GM12874 (cell line): ENCODE measurements around the gene CCL18.

Source experiments
- TF ChIP-seq, protein P1 (sequence below): IDR thresholded peaks from 2 replicates; pipeline ENCODE4 v1.5.1; 2011; ENCODE audit warnings: low read depth, mild to moderate bottlenecking, control low read depth, low read length, moderate library complexity; ENCODE audit not compliant: insufficient read depth

Gene CCL18

DNA sequence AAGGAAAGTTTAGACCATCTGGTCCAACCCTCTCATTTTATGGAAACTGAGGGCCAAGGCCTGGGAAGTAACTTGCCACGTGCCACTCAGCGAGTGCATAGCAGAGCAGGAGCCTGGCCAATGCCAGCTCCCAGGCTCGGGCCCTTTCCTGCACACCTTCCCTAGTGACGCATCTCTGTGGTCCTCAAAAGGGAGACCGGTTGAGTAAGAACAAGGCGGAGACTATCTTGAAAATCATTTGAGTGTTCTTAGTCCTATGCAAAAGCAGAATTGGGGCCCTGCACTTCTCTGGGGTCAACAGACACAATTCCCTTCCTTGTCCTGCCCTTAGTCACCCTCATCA is 42.4 kb downstream of the CCL18 start:
- TF ChIP-seq, protein P1, sequence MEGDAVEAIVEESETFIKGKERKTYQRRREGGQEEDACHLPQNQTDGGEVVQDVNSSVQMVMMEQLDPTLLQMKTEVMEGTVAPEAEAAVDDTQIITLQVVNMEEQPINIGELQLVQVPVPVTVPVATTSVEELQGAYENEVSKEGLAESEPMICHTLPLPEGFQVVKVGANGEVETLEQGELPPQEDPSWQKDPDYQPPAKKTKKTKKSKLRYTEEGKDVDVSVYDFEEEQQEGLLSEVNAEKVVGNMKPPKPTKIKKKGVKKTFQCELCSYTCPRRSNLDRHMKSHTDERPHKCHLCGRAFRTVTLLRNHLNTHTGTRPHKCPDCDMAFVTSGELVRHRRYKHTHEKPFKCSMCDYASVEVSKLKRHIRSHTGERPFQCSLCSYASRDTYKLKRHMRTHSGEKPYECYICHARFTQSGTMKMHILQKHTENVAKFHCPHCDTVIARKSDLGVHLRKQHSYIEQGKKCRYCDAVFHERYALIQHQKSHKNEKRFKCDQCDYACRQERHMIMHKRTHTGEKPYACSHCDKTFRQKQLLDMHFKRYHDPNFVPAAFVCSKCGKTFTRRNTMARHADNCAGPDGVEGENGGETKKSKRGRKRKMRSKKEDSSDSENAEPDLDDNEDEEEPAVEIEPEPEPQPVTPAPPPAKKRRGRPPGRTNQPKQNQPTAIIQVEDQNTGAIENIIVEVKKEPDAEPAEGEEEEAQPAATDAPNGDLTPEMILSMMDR = no peak

GRCh38 chr17:36107660-36108059 is 43.6 kb downstream of the CCL18 start:
- TF ChIP-seq, protein P1 = no peak

GRCh38 chr17:36111068-36111490 is 47.0 kb downstream of the CCL18 start:
- TF ChIP-seq, protein P1 = no peak

DNA sequence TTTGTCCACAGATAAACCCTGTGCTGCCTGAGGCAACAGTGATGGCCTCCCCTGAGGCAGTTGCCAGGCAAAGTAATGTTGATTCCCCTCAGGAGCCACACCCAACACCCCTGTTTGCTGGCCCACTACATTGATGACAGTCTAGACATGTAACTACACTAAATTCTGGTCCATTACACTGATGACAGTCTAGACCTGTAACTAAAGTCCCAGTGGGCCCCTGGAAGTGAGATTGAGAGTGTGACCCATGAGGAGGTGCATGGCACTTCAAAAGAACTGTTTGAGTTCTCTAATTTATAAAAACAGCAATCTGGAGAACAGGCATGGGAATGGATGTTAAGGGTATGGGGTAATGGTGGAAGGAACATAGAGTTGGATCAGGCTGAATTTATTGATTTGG is 48.5 kb downstream of the CCL18 start:
- TF ChIP-seq, protein P1 = no peak

DNA sequence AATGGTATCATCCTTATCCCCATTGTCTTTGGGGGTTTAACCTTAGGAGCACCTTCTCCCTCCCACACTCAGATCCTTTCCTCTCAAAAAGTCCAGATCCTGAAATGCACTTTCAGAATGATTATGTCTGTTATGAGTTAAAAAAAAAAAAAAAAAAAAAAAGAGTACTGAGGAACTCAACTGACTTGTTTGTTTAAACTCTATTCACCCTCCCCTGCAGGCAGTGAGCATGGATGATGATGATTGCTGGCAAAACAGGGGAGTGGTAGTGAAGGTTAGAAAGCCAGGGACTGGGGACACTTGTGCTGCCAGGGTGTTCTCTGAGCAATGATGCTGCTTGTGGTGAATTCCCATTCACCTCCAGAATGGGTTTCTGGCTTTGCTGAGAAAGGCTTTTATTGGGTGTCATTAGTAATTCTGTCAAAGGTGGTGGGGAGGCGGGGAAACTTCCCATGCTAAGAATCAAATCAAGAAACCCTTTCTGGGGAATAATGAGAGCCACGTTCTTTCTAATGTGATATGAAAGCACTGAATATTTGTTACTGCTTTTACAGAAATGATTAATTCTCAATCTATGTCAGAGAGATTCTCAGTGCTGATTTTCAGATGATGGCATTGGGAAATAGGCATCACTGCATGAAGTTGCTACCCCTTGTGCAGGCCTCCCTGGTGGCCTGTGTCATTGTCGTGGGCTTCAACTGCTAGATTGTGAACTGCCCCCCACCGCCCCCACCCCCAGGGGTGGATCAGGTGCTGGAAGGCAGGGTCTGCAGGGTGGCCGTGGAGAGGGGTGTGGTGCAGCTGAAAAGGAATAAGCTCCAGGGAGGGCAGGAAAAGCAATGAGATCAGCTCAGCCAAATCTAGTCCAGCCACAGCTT is 53.7 kb downstream of the CCL18 start:
- TF ChIP-seq, protein P1 = no peak

DNA sequence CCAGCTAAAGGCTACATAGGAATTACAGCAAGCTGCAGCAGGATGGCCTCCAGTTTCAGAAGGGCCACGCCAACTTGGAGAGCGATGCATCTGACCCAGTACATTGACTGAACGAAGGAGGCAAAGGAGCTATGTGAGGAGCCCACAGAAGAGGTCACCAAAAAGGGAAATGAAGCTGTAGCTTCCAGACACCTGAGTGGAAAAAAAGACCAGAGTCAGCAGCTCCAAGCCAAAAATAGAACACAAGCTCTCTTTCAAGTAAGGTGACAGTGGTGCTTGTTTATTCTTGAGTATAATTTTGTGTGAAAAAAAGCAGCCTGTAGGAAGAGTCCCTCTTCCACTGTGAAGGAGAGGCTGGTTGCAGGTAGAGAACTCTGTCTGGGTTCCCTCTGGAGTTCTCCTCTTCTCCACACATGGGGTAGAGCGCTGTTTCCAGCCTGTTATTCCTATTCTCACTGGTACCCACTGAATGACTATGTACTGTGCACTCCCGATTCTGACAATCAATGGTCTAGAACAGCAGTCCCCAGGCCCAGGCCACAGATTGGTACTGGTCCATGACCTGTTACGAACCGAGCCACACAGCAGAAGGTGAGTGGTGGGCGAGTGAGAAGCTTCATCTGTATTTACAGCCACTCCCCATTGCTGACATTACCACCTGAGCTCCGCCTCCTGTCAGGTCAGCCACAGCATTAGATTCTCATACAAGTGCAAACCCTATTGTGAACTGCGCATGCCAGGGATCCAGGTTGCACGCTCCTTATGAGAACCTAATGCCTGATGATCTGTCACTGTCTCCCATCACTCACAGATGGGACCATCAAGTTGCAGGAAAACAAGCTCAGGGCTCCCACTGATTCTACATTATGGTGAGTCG is 54.6 kb downstream of the CCL18 start:
- TF ChIP-seq, protein P1 = no peak

GRCh38 chr17:36120221-36120620 is 56.1 kb downstream of the CCL18 start:
- TF ChIP-seq, protein P1 = no peak
